Measurements from ENCODE around the gene MUC13.

The MUC13 gene

GRCh38 chr3:124941771-124942170 lies 7.2 kb upstream of the MUC13 start:
- DNase-seq = no peak

DNA sequence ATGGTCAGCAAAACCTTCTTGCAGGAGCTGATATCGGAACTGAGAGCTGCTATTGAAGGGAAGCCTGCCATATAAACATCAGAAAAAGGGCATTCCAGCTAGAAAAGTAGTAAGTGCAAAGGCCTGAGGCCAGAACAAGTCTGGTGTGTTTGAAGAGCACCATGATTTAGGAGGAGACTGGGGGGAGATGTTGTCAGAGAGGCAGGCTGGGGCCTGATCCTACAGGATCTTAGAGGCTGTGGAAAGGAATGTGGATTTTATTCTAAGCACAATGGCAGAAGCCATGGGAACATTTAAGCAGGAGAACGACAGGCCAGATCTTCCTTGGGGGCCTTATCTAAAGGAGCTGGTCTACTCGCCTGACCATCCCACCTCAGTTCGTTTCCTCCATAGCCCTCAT lies 5.1 kb upstream of the MUC13 start:
- no peak for DNase-seq

DNA sequence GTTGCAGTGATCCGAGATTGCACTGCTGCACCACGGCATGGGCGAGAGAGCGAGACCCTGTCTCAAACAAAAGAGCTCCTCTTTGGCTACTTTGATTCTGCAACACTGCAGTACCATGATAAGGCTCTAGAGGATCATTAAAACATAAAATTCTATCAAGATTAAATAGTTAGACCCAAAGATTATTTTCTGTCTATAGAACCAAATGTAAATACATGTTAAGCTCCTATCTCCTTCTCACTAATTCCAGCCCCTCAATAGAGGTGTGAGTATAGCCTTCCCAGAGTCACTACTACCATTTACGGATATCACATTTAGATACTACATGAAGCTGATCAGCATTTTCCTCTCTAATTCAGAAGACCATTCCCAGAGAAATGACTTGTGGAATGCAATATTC lies 4.3 kb upstream of the MUC13 start:
- DNase-seq = no peak

DNA sequence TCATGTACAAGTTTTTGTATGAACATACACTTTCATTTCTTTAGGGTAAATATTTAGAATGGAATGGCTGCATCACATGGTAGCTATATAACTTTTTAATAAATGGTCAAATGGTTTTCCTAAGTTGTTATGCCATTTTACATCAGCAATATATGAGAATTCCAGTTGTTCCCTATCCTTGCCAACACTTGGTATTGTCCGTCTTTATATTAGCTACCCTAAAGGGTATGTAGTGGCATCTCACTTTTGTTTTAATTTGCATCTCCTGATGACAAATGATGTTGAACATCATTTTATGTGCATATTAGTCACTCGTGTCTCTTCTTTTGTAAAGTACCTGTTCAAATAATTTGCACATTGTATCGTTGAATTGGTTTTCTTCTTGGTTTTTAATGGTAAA lies 2.5 kb upstream of the MUC13 start:
- DNase-seq = no peak

GRCh38 chr3:124935794-124936542 lies 1.4 kb upstream of the MUC13 start:
- no peak for DNase-seq

DNA sequence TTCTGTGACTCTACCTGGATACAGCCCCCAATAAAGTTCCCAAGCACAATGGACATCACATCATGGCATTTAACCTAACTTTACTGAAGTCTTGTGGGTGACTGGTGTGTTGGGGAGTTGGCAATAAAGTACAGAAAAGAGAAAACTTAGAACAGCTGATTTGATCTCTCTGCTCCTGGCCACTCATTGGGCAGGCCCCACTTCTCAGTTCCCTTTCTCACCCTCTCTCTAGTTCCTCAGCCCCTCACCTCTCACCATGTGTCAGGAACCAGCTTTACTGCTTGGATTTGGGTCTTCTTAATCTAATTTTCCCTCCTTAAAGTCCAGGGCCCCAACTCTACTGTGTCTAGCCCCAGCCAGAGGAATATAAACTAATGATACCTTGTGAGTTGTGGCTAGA lies 713 bp upstream of the MUC13 start:
- no peak for DNase-seq

- DNase-seq = peak; percentile 70
Observed at GRCh38 chr3:124928333-124929202, 6.0 kb downstream of the MUC13 start.

- no peak for DNase-seq
Observed at GRCh38 chr3:124927574-124928045, 6.9 kb downstream of the MUC13 start.

- no peak for DNase-seq
Observed at GRCh38 chr3:124926426-124927101, 8.0 kb downstream of the MUC13 start.

- no peak for DNase-seq
Observed at GRCh38 chr3:124924741-124925140, 9.8 kb downstream of the MUC13 start.

DNA sequence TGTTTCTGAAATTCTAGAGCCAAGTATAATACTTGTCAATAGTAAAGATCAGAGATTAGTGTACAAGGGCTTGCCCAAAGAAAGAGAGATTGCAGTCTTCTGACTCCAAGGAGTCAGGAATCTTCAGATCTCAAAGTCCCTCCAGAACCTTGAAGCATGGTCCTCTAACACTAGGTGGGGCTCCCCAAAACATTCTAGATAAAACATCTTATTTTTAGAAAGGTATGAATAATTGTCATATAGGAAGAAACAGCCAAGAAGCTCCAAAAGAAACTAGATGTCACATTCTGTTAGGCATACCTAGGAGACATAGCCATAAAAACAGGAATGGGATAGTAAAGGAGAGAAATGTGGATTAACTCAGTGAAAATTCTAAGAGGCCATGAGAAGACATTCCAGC lies 10.7 kb downstream of the MUC13 start:
- no peak for DNase-seq

DNA sequence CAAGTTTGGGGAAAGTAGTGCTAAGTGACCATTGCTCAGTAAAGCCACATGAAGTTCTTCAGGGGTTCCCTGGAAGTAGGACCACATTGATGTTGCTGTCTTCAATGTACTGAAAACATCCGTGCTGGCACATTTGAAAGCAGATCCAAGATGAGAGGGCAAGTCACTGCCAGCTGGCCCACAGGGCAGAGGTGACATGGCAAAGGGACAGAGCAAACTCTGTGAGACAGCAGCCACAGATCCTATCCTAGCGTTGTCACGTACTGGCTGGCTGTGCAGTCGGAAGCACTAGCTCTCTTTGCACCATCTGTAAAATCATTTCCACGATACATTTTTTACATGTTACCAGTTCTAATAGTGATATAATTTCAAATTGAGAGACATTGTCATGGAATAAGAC lies 13.8 kb downstream of the MUC13 start:
- DNase-seq = no peak

- DNase-seq = no peak
Observed at GRCh38 chr3:124919756-124920155, 14.8 kb downstream of the MUC13 start.

DNA sequence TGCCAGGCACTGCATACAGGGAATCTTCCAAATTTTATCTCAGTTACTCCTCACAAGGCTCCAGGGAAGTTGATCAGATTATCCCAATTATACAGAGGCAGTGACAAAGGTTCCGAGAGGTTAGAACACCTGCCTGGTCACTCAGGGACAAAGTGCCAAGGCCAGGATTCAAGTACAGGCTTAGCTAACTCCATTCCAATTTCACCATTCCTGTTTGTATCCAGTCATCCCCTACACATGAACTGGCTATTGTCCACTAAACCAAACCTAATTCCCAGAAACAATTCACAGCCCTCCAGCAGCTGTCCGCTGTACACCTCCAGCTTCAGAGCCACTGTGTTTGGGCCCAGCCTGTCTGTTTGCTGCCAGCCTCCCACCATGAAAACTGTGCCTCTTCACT lies 16.0 kb downstream of the MUC13 start:
- DNase-seq = no peak

GRCh38 chr3:124916837-124917409 lies 17.6 kb downstream of the MUC13 start:
- DNase-seq = no peak

GRCh38 chr3:124915254-124915653 lies 19.3 kb downstream of the MUC13 start:
- DNase-seq = no peak

- no peak for DNase-seq
Observed at GRCh38 chr3:124907957-124908356, 26.6 kb downstream of the MUC13 start.

DNA sequence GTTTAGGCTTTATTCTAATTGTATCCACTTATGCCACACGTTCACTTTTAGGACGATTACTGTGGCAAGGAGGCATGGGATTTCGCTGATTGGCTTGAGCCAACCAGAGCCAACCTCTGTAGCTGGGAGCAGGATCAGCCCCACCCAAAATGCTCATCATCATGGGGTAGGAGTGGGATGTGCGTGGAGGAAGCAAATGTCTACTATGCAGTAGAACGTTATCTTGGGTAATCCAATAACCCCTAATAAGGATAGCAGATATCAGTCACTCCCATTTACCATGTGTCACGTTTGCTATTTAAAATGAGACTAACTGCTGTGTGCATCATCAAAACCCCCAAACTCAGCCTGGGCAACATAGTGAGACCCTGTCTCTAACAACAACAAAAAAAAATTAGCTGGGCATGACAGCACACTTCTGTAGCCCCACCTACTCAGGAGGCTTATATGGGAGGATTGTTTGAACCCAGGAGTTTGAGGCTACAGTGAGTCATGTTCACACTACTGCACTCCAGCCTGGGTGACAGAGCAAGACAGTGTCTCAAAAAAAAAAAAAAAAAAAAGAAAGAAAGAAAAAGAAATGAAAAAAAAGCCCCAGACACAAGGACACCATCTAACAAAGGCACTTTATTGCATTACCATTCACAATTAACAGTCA lies 29.6 kb downstream of the MUC13 start:
- no peak for DNase-seq

GRCh38 chr3:124903896-124904834 lies 30.4 kb downstream of the MUC13 start:
- no peak for DNase-seq

DNA sequence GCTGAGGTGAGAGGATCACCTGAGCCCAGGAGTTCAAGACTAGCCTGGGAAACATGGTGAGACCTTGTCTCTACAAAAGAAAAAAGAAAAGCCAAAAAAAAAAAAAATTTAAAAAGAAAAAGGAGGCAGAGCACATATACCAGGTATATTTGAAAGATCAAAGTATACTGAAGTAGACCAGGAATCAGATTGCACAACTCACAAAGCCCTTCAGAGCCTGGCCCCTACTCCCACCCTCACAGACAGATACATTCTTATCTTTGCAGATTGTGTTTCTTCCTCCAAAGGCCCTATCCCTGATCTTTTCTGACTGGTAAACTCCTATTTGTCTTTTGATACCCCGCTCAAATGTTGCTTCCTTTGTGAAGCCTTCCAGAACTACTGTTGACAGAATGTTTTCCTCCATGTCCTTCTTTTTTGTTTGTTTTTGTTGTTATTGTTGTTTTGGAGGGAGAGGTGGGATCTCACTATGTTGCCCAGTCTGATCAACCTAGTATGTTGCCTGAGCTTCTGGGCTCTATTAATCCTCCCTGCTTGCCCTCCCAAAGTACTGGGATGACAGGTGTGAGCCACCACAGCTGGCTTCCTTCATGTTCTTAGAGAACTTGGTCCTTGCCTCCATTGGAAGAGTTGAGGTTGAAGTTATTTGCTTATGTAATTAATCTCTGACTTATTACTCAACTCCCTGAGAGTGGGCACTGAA lies 37.6 kb downstream of the MUC13 start:
- DNase-seq = no peak

DNA sequence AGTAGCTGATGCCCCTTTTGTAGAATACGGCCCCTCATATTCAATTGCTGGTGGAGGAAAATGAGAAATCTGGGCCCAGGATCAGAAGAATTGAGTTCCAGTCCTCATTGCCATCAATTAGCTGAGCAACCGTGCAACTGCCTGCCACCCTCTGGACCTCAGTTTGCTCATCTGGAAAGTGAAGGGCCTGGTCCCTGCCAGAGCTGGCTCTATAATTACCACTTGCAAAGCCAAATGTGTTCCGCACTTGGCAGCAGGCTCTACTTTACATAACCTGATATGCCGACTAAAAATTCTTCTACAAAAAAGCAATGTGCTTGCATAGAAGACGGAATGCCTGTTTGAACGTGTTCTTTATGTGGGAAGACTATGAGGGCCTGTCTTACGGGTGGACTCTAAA lies 38.8 kb downstream of the MUC13 start:
- no peak for DNase-seq

Measured in stimulated activated CD4-positive, alpha-beta T cell treated with anti-CD3 and anti-CD28 coated beads, Interleukin-15, amount 100 ng/mL, for 24 hours (primary cell).